Keratinocyte (primary cell): ENCODE data around the gene TACC3. TPM values are rescaled to one million over a fixed set of nuclear protein-coding genes. Genes with fewer than 3 reads are reported as not detected.
A peak's percentile ranks its signal among the peaks of the same experiment; 100 is the strongest.

Experiments used
- DNase-seq: peaks from one replicate; pipeline ENCODE4 v3.0.0-alpha.2; 2011; ENCODE audit warnings: low read depth, missing footprints, low spot score
- FAIRE-seq: peaks from 2 replicates; lab custom pipeline; 2011; peaks lifted over from hg19 to GRCh38; lab: Jason Lieb, UNC
- H2AFZ ChIP-seq: 2 replicates; pipeline ENCODE4 v1.6.0; 2012; ENCODE audit warnings: low read length, control low read depth, inconsistent platforms; ENCODE audit not compliant: control insufficient read depth
- H3K27ac ChIP-seq: 2 replicates; pipeline ENCODE4 v1.5.1; 2011; ENCODE audit warnings: low read length; ENCODE audit not compliant: control insufficient read depth, insufficient read depth
- H3K27me3 ChIP-seq: 3 replicates; pipeline ENCODE4 v1.6.0; 2011; ENCODE audit warnings: low read length; ENCODE audit not compliant: control insufficient read depth, insufficient read depth; ENCODE audit errors: extremely low read depth
- H3K36me3 ChIP-seq, 2 experiments: 2 replicates in 1 of 2; 3 replicates in 1 of 2; pipeline ENCODE4 v1.5.1; 2011; ENCODE audit warnings: low read length in 2 of 2, mild to moderate bottlenecking in 1 of 2; ENCODE audit not compliant: control insufficient read depth in 2 of 2, insufficient read depth in 2 of 2; ENCODE audit errors: extremely low read depth in 1 of 2
- H3K4me1 ChIP-seq: 3 replicates; pipeline ENCODE4 v1.5.1; 2011; ENCODE audit warnings: low read length; ENCODE audit not compliant: control insufficient read depth, insufficient read depth; ENCODE audit errors: extremely low read depth
- H3K4me2 ChIP-seq: 3 replicates; pipeline ENCODE4 v1.6.0; 2011; ENCODE audit warnings: low read depth, low read length; ENCODE audit not compliant: control insufficient read depth, insufficient read depth; ENCODE audit errors: extremely low read depth
- H3K4me3 ChIP-seq, 3 experiments: fragments of 200-600 bp in 1 of 3; sonication (generic) in 1 of 3; 2 replicates in 2 of 3; 3 replicates in 1 of 3; pipeline ENCODE4 v1.5.1; 2011 to 2016; ENCODE audit warnings: low read length in 3 of 3, mild to moderate bottlenecking in 3 of 3, control low read depth in 2 of 3, inconsistent platforms in 1 of 3, low read depth in 1 of 3, mixed read lengths in 1 of 3, mixed run types in 1 of 3, moderate library complexity in 1 of 3; ENCODE audit not compliant: control insufficient read depth in 2 of 3, insufficient read depth in 2 of 3; ENCODE audit errors: extremely low read depth in 1 of 3
- H3K79me2 ChIP-seq: 2 replicates; pipeline ENCODE4 v1.6.0; 2012; ENCODE audit warnings: low read length; ENCODE audit not compliant: control insufficient read depth, insufficient read depth
- H3K9ac ChIP-seq: 3 replicates; pipeline ENCODE4 v1.6.0; 2011; ENCODE audit warnings: low read length; ENCODE audit not compliant: control insufficient read depth, insufficient read depth; ENCODE audit errors: extremely low read depth
- H3K9me1 ChIP-seq: 3 replicates; pipeline ENCODE4 v1.6.0; 2011; ENCODE audit warnings: low read length; ENCODE audit not compliant: control insufficient read depth, insufficient read depth; ENCODE audit errors: extremely low read depth
- H3K9me3 ChIP-seq: 2 replicates; pipeline ENCODE4 v1.5.1; 2012; ENCODE audit warnings: low read depth, low read length; ENCODE audit not compliant: control insufficient read depth
- H4K20me1 ChIP-seq: 3 replicates; pipeline ENCODE4 v1.6.0; 2011; ENCODE audit warnings: low read length; ENCODE audit not compliant: control insufficient read depth, insufficient read depth; ENCODE audit errors: extremely low read depth
- EZH2 ChIP-seq: IDR thresholded peaks from one replicate; pipeline ENCODE4 v1.6.1; 2012; ENCODE audit warnings: inconsistent platforms, mild to moderate bottlenecking, low read length, moderate library complexity
- dilution Hi-C: fragments of 300-500 bp; cut with MboI; formaldehyde crosslinking; loops from one replicate; pipeline ENCODE4 v1.7.0; 2020; ENCODE audit warnings: low sequenced_read_pairs; ENCODE audit not compliant: extremely low pct_ligation_motif_present
- polyA plus RNA-seq, 5 experiments: library from polyadenylated mRNA; depleted of rRNA in 3 of 5; stranded (reverse) in 3 of 5; stranded (forward) in 1 of 5; unstranded in 1 of 5; fragments of >200 nt; gene quantifications; 1 replicate in 1 of 5; 2 replicates in 3 of 5; 3 replicates in 1 of 5; pipeline versions ENCODE4 v1.2.1 to v1.2.3, GENCODE V29; 2011 to 2012; ENCODE audit warnings: missing spikeins in 2 of 5, low read depth in 1 of 5, low replicate concordance in 1 of 5
- TF ChIP-seq, protein P1 (sequence below), 3 experiments: IDR thresholded peaks in 1 of 3; conservative IDR thresholded peaks in 1 of 3; optimal IDR thresholded peaks in 1 of 3; 2 replicates in 2 of 3; 3 replicates in 1 of 3; pipeline versions ENCODE3 to v1.5.1; 2011; ENCODE audit warnings: low read length in 3 of 3, mild to moderate bottlenecking in 3 of 3, moderate library complexity in 2 of 3, control low read depth in 1 of 3, inconsistent platforms in 1 of 3; ENCODE audit not compliant: insufficient read depth in 2 of 3; ENCODE audit errors: extremely low read depth in 1 of 3

Gene TACC3
- polyA plus RNA-seq, 1 donor (not counting 4 experiments of a cell fraction or from before 2014, with no cell fraction given), result 19.1 TPM

DNA sequence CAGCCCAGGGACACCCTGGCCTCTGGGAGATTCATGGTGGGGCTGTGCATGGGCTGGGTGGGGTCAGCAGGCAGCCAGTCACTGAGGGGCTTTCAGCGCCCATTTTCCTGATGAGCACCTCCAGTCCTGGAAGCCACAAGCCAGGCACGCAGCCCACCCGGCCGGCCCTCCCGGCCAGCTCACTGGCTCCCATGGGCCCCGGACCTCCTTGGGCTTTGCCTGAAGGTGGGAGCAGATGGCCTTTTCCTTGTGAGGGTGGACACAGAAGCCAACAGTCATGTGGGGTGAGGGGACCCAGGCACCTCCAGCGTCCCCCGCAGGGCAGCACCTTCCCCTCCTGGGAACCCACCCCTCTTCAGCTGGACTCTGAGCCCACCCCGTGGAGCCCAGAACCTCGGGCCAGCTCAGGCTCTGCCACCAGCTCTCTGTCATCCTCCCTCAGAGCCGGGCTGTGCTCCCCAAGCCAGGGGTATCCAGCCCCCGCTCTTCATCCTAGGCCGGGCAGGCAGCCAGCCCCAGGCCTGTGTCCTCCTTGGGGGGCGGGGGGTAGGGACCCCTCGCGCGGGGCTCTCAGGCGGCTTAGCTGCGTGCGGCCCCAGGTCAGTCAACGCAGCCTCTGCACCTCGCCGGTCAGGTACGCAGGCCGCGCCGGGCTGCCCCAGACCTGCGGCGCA, 71.0 kb downstream of the TACC3 start:
- no peak overlapping the region for H3K27ac ChIP-seq
- peaks cover 8% of the 10 kb centered on the region for H4K20me1 ChIP-seq
- DNase-seq (no peak), FAIRE-seq (no peak)
- H3K9ac ChIP-seq, result no peak overlapping the region
- no peak overlapping the region for H2AFZ ChIP-seq
- dilution Hi-C loops, result no loop called here
- no peak overlapping the region for H3K4me2 ChIP-seq
- no peak for TF ChIP-seq EZH2
- TF ChIP-seq, protein P1, sequence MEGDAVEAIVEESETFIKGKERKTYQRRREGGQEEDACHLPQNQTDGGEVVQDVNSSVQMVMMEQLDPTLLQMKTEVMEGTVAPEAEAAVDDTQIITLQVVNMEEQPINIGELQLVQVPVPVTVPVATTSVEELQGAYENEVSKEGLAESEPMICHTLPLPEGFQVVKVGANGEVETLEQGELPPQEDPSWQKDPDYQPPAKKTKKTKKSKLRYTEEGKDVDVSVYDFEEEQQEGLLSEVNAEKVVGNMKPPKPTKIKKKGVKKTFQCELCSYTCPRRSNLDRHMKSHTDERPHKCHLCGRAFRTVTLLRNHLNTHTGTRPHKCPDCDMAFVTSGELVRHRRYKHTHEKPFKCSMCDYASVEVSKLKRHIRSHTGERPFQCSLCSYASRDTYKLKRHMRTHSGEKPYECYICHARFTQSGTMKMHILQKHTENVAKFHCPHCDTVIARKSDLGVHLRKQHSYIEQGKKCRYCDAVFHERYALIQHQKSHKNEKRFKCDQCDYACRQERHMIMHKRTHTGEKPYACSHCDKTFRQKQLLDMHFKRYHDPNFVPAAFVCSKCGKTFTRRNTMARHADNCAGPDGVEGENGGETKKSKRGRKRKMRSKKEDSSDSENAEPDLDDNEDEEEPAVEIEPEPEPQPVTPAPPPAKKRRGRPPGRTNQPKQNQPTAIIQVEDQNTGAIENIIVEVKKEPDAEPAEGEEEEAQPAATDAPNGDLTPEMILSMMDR (optimal IDR thresholded peaks at IDR 0.05 in 1 of 3, IDR thresholded peaks at IDR 0.05 in 1 of 3, conservative IDR thresholded peaks at IDR 0.05 in 1 of 3; ENCODE audit: extremely low read depth in 1 of 3, insufficient read depth in 2 of 3, low read length in 3 of 3), result no peak
- no peak overlapping the region for H3K4me3 ChIP-seq
- H3K27me3 ChIP-seq, result peaks cover 8% of the 10 kb centered on the region
- H3K79me2 ChIP-seq, result peaks cover 18% of the 10 kb centered on the region
- no peaks in the 10 kb centered on the region for H3K9me3 ChIP-seq
- H3K4me1 ChIP-seq, result peaks cover 34% of the 10 kb centered on the region
- peaks cover 3 to 5% of the 10 kb centered on the region in 2 experiments for H3K36me3 ChIP-seq
- no peaks in the 10 kb centered on the region for H3K9me1 ChIP-seq

- peaks cover 24% of the 10 kb centered on the region for H3K79me2 ChIP-seq
- peaks cover 3 to 5% of the 10 kb centered on the region in 2 experiments for H3K36me3 ChIP-seq
- FAIRE-seq, result no peak
- H3K4me1 ChIP-seq, result peaks cover 27% of the 10 kb centered on the region
- H2AFZ ChIP-seq, result no peak within 1 kb of the TSS
- peak within 1 kb of the TSS; percentile 73 for H3K4me2 ChIP-seq
- dilution Hi-C loops, result no loop called here
- H3K9ac ChIP-seq, result peak within 1 kb of the TSS; percentile 65
- peaks cover 8% of the 10 kb centered on the region for H4K20me1 ChIP-seq
- no peaks in the 10 kb centered on the region for H3K9me3 ChIP-seq
- H3K27ac ChIP-seq, result no peak within 1 kb of the TSS
- TF ChIP-seq, protein P1 (optimal IDR thresholded peaks at IDR 0.05 in 1 of 3, IDR thresholded peaks at IDR 0.05 in 1 of 3, conservative IDR thresholded peaks at IDR 0.05 in 1 of 3; ENCODE audit: extremely low read depth in 1 of 3, insufficient read depth in 2 of 3, low read length in 3 of 3), result no peak
- no peak for TF ChIP-seq EZH2
- H3K9me1 ChIP-seq, result no peaks in the 10 kb centered on the region
- H3K4me3 ChIP-seq, result peak within 1 kb of the TSS; percentile 68 to 84 (median 72)
- H3K27me3 ChIP-seq, result peaks cover 8% of the 10 kb centered on the region
- DNase-seq, result no peak
These were observed 71.6 kb downstream of the TACC3 start, which contains the start of gene FGFR3 for GRCh38 chr4:1792832-1793495. TSS of gene FGFR3 (plus strand) at chr4:1793293. CDS start at chr4:1793935, 642 bp downstream.
